Liver (tissue), 9 donors: ENCODE measurements around the gene GALNT8. TPM values are rescaled to one million over a fixed set of nuclear protein-coding genes. Genes with fewer than 3 reads are reported as not detected.

Experiments used
- DNase-seq: peaks from one replicate; pipeline ENCODE4 v3.0.0-alpha.2; 2017; ENCODE audit warnings: low spot score
- H3K27ac ChIP-seq, 2 donors: one replicate each; pipeline ENCODE4 v1.7.0; 2013; ENCODE audit warnings: inconsistent platforms in 2 of 2, low read length in 2 of 2, control low read depth in 1 of 2, low read depth in 1 of 2, mild to moderate bottlenecking in 1 of 2
- H3K27me3 ChIP-seq, 4 donors: one replicate each; pipeline versions ENCODE4 v1.6.1 to v1.7.0; 2013; ENCODE audit warnings: low read length in 3 of 4, inconsistent platforms in 1 of 4, mild to moderate bottlenecking in 1 of 4, moderate library complexity in 1 of 4; ENCODE audit not compliant: control insufficient read depth in 4 of 4, insufficient read depth in 4 of 4
- H3K36me3 ChIP-seq, 4 donors: one replicate each; pipeline versions ENCODE4 v1.6.1 to v1.7.0; 2013; ENCODE audit warnings: low read length in 3 of 4, mild to moderate bottlenecking in 3 of 4, low read depth in 1 of 4, moderate library complexity in 1 of 4; ENCODE audit not compliant: control insufficient read depth in 4 of 4, insufficient read depth in 3 of 4
- H3K4me1 ChIP-seq, 4 donors: one replicate each; pipeline versions ENCODE4 v1.6.1 to v1.7.0; 2013; ENCODE audit warnings: low read length in 3 of 4, mild to moderate bottlenecking in 3 of 4, moderate library complexity in 1 of 4; ENCODE audit not compliant: control insufficient read depth in 4 of 4, insufficient read depth in 4 of 4
- H3K4me3 ChIP-seq, 3 donors: one replicate each; pipeline versions ENCODE4 v1.6.1 to v1.7.0; 2013; ENCODE audit warnings: low read length in 3 of 3, control low read depth in 1 of 3, low read depth in 1 of 3, mild to moderate bottlenecking in 1 of 3
- H3K9ac ChIP-seq, 2 donors: one replicate each; pipeline ENCODE4 v1.7.0; 2013; ENCODE audit warnings: low read length in 2 of 2, mild to moderate bottlenecking in 2 of 2, moderate library complexity in 2 of 2, control low read depth in 1 of 2, low read depth in 1 of 2
- H3K9me3 ChIP-seq, 4 donors: one replicate each; pipeline versions ENCODE4 v1.6.1 to v1.7.0; 2013; ENCODE audit warnings: low read length in 3 of 4; ENCODE audit not compliant: control insufficient read depth in 4 of 4
- EGR1 ChIP-seq, 2 donors: IDR thresholded peaks; 2 replicates each; pipeline ENCODE4 v1.6.1; 2016 to 2018; ENCODE audit warnings: antibody characterized with exemption in 2 of 2, low read depth in 2 of 2
- FOXA1 ChIP-seq: IDR thresholded peaks from 2 replicates; pipeline ENCODE4 v1.6.1; 2016; ENCODE audit warnings: antibody characterized with exemption
- FOXA2 ChIP-seq: IDR thresholded peaks from 2 replicates; pipeline ENCODE4 v1.6.1; 2016; ENCODE audit warnings: antibody characterized with exemption
- GABPA ChIP-seq, 2 donors: IDR thresholded peaks in 1 of 2; conservative IDR thresholded peaks in 1 of 2; 2 replicates each; pipeline ENCODE4 v1.6.1; 2016; ENCODE audit warnings: antibody characterized with exemption in 2 of 2, mild to moderate bottlenecking in 1 of 2, moderate library complexity in 1 of 2
- HNF4A ChIP-seq, 2 donors: conservative IDR thresholded peaks; 2 replicates each; pipeline ENCODE4 v1.6.1; 2016; ENCODE audit warnings: antibody characterized with exemption in 2 of 2, mild to moderate bottlenecking in 2 of 2
- HNF4G ChIP-seq: IDR thresholded peaks from 2 replicates; pipeline ENCODE4 v1.6.1; 2016; ENCODE audit warnings: antibody characterized with exemption
- NR2F2 ChIP-seq: IDR thresholded peaks from 2 replicates; pipeline ENCODE4 v1.6.1; 2016; ENCODE audit warnings: antibody characterized with exemption
- RAD21 ChIP-seq, 2 donors: IDR thresholded peaks; 2 replicates each; pipeline ENCODE4 v1.6.1; 2016; ENCODE audit warnings: antibody characterized with exemption in 2 of 2, mild to moderate bottlenecking in 2 of 2
- RXRA ChIP-seq, 2 donors: IDR thresholded peaks; 2 replicates each; pipeline ENCODE4 v1.6.1; 2017 to 2018; ENCODE audit warnings: antibody characterized with exemption in 2 of 2, mild to moderate bottlenecking in 1 of 2
- TAF1 ChIP-seq: conservative IDR thresholded peaks from 2 replicates; pipeline ENCODE4 v1.6.1; 2016; ENCODE audit warnings: antibody characterized with exemption, mild to moderate bottlenecking
- YY1 ChIP-seq: IDR thresholded peaks from 2 replicates; pipeline ENCODE4 v1.6.1; 2016; ENCODE audit warnings: antibody characterized with exemption, mild to moderate bottlenecking
- WGBS: extraction: QIAGEN DNeasy Blood & Tissue Kit; methylation state at CpG from one replicate; pipeline ENCODE4 v1.1.7; 2013; 5-methylcytosine and 5-hydroxymethylcytosine counted together
- polyA plus RNA-seq, 2 donors: library from polyadenylated mRNA; stranded (reverse) in 1 of 2; unstranded in 1 of 2; fragments of 200-250 nt in 1 of 2; fragments of >200 nt in 1 of 2; fragmentation: Nextera tagmentation in 1 of 2; extraction: Ambion mirVana in 1 of 2; gene quantifications; one replicate each; pipeline versions ENCODE4 v1.2.1 to v1.2.3, GENCODE V29; 2013 to 2015
- total RNA-seq, 2 donors: library from RNA; depleted of rRNA; stranded (reverse); fragments of >200 nt; gene quantifications; one replicate each; pipeline ENCODE4 v1.2.3, GENCODE V29; 2014
- TF ChIP-seq, protein P1 (sequence below): fragments of 150-350 bp; IDR thresholded peaks from 2 replicates; pipeline ENCODE4 v1.5.1; 2017; ENCODE audit warnings: improper control_type of control experiment, low read depth, low read length; ENCODE audit not compliant: missing input control
- TF ChIP-seq, protein P2 (sequence below): IDR thresholded peaks from 2 replicates; pipeline ENCODE4 v1.6.1; 2016; ENCODE audit warnings: antibody characterized with exemption
- TF ChIP-seq, protein P3 (sequence below): IDR thresholded peaks from 2 replicates; pipeline ENCODE4 v1.6.1; 2016; ENCODE audit warnings: antibody characterized with exemption
- TF ChIP-seq, protein P4 (sequence below): IDR thresholded peaks from 2 replicates; pipeline ENCODE4 v1.6.1; 2016; ENCODE audit warnings: antibody characterized with exemption, mild to moderate bottlenecking
- TF ChIP-seq, protein P5 (sequence below): IDR thresholded peaks from 2 replicates; pipeline ENCODE4 v1.6.1; 2016; ENCODE audit warnings: antibody characterized with exemption
- donor health status: healthy.
- donor health status: healthy.
- donor health status: healthy.
- donor health status: healthy.
- donor health status: healthy.

GALNT8 gene
- total and polyA plus RNA-seq, 4 donors: 0.03 to 0.25 (median 0.19) TPM; not detected in 1

DNA sequence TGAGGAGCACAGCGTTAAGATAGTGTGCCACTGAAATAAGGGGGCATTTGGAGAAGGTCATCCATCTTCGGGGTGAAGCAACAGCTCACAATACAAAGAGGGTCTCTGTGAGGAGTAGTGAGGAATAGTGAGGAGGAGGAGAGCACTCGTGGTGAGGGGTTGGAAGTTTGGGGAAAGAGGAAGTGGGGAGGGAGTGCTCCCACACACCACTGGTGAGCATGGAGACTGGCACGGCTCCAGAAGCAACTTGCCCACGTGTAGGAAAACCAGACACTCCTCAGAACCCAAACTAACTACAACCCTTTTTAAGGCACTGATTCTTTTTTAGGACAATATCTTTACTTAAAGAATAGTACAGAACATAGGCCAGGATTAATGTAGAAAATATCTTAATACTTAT lies 48.9 kb downstream of the GALNT8 start:
- DNase-seq: no peak
- H3K9me3 ChIP-seq: no peaks in the 10 kb centered on the region
- H3K4me3 ChIP-seq: no peak overlapping the region
- H3K36me3 ChIP-seq: no peaks in the 10 kb centered on the region
- no peak overlapping the region for H3K9ac ChIP-seq
- WGBS: 66% methylated on average over 5 of the region's 5 CpGs
- H3K27me3 ChIP-seq: peaks cover 0 to 2% (median 0%) of the 10 kb centered on the region in 4 donors
- TF ChIP-seq, protein P1, sequence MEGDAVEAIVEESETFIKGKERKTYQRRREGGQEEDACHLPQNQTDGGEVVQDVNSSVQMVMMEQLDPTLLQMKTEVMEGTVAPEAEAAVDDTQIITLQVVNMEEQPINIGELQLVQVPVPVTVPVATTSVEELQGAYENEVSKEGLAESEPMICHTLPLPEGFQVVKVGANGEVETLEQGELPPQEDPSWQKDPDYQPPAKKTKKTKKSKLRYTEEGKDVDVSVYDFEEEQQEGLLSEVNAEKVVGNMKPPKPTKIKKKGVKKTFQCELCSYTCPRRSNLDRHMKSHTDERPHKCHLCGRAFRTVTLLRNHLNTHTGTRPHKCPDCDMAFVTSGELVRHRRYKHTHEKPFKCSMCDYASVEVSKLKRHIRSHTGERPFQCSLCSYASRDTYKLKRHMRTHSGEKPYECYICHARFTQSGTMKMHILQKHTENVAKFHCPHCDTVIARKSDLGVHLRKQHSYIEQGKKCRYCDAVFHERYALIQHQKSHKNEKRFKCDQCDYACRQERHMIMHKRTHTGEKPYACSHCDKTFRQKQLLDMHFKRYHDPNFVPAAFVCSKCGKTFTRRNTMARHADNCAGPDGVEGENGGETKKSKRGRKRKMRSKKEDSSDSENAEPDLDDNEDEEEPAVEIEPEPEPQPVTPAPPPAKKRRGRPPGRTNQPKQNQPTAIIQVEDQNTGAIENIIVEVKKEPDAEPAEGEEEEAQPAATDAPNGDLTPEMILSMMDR: no peak
- TF ChIP-seq EGR1 (IDR thresholded peaks at IDR 0.05; ENCODE audit: low read depth in 2 of 2) (no peak), TAF1 (no peak), GABPA (IDR thresholded peaks at IDR 0.05 in 1 of 2, conservative IDR thresholded peaks at IDR 0.05 in 1 of 2) (no peak), FOXA1 (no peak), RXRA (IDR thresholded peaks at IDR 0.05) (no peak), HNF4G (no peak), FOXA2 (no peak), RAD21 (IDR thresholded peaks at IDR 0.05) (no peak), NR2F2 (no peak), HNF4A (conservative IDR thresholded peaks at IDR 0.05) (no peak), YY1 (no peak)
- TF ChIP-seq, protein P2, sequence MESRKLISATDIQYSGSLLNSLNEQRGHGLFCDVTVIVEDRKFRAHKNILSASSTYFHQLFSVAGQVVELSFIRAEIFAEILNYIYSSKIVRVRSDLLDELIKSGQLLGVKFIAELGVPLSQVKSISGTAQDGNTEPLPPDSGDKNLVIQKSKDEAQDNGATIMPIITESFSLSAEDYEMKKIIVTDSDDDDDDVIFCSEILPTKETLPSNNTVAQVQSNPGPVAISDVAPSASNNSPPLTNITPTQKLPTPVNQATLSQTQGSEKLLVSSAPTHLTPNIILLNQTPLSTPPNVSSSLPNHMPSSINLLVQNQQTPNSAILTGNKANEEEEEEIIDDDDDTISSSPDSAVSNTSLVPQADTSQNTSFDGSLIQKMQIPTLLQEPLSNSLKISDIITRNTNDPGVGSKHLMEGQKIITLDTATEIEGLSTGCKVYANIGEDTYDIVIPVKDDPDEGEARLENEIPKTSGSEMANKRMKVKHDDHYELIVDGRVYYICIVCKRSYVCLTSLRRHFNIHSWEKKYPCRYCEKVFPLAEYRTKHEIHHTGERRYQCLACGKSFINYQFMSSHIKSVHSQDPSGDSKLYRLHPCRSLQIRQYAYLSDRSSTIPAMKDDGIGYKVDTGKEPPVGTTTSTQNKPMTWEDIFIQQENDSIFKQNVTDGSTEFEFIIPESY: no peak
- TF ChIP-seq, protein P3, sequence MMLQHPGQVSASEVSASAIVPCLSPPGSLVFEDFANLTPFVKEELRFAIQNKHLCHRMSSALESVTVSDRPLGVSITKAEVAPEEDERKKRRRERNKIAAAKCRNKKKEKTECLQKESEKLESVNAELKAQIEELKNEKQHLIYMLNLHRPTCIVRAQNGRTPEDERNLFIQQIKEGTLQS: no peak
- TF ChIP-seq, protein P4, sequence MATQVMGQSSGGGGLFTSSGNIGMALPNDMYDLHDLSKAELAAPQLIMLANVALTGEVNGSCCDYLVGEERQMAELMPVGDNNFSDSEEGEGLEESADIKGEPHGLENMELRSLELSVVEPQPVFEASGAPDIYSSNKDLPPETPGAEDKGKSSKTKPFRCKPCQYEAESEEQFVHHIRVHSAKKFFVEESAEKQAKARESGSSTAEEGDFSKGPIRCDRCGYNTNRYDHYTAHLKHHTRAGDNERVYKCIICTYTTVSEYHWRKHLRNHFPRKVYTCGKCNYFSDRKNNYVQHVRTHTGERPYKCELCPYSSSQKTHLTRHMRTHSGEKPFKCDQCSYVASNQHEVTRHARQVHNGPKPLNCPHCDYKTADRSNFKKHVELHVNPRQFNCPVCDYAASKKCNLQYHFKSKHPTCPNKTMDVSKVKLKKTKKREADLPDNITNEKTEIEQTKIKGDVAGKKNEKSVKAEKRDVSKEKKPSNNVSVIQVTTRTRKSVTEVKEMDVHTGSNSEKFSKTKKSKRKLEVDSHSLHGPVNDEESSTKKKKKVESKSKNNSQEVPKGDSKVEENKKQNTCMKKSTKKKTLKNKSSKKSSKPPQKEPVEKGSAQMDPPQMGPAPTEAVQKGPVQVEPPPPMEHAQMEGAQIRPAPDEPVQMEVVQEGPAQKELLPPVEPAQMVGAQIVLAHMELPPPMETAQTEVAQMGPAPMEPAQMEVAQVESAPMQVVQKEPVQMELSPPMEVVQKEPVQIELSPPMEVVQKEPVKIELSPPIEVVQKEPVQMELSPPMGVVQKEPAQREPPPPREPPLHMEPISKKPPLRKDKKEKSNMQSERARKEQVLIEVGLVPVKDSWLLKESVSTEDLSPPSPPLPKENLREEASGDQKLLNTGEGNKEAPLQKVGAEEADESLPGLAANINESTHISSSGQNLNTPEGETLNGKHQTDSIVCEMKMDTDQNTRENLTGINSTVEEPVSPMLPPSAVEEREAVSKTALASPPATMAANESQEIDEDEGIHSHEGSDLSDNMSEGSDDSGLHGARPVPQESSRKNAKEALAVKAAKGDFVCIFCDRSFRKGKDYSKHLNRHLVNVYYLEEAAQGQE: no peak
- TF ChIP-seq, protein P5, sequence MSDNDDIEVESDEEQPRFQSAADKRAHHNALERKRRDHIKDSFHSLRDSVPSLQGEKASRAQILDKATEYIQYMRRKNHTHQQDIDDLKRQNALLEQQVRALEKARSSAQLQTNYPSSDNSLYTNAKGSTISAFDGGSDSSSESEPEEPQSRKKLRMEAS: no peak
- no peak overlapping the region for H3K27ac ChIP-seq
- H3K4me1 ChIP-seq: no peaks in the 10 kb centered on the region
